ENCODE data around the gene MYOM1.

- no peak for TF ChIP-seq CTCF (IDR thresholded peaks at IDR 0.05)
- TF ChIP-seq, protein P1, sequence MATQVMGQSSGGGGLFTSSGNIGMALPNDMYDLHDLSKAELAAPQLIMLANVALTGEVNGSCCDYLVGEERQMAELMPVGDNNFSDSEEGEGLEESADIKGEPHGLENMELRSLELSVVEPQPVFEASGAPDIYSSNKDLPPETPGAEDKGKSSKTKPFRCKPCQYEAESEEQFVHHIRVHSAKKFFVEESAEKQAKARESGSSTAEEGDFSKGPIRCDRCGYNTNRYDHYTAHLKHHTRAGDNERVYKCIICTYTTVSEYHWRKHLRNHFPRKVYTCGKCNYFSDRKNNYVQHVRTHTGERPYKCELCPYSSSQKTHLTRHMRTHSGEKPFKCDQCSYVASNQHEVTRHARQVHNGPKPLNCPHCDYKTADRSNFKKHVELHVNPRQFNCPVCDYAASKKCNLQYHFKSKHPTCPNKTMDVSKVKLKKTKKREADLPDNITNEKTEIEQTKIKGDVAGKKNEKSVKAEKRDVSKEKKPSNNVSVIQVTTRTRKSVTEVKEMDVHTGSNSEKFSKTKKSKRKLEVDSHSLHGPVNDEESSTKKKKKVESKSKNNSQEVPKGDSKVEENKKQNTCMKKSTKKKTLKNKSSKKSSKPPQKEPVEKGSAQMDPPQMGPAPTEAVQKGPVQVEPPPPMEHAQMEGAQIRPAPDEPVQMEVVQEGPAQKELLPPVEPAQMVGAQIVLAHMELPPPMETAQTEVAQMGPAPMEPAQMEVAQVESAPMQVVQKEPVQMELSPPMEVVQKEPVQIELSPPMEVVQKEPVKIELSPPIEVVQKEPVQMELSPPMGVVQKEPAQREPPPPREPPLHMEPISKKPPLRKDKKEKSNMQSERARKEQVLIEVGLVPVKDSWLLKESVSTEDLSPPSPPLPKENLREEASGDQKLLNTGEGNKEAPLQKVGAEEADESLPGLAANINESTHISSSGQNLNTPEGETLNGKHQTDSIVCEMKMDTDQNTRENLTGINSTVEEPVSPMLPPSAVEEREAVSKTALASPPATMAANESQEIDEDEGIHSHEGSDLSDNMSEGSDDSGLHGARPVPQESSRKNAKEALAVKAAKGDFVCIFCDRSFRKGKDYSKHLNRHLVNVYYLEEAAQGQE (IDR thresholded peaks at IDR 0.05; ENCODE audit: insufficient read depth in 1 of 2, low read depth in 2 of 2, low read length in 1 of 2), result no peak
Measured at GRCh38 chr18:3218819-3219218, 949 bp downstream of the MYOM1 start.
